ENCODE data around the gene PGBD1. TPM values are rescaled to one million over a fixed set of nuclear protein-coding genes. Genes with fewer than 3 reads are reported as not detected.

The PGBD1 gene
- total RNA-seq, 1 experiment from 2014 or later = 3.6 TPM

GRCh38 chr6:28347119-28347518, 65.7 kb downstream of the PGBD1 start:
- Histone ChIP-seq H3K9me3 (ENCODE audit: insufficient read depth, low read depth) (no peaks in the 10 kb centered on the region), H3K79me2 (ENCODE audit: low read depth) (peaks cover 21% of the 10 kb centered on the region), H3F3A (ENCODE audit: insufficient read depth, low read depth) (0 out of 2 replicates have a peak, but pooled peaks cover 7% of the 10 kb centered on the region), H3K4me2 (no peak overlapping the region), H3K4me3 (no peak overlapping the region), H3K4me1 (replicated peaks; ENCODE audit: insufficient read depth) (peaks cover 17% of the 10 kb centered on the region), H3K27me3 (ENCODE audit: insufficient read depth, low read depth) (peaks cover 11% of the 10 kb centered on the region), H3K27ac (no peak overlapping the region), H2AFZ (no peak overlapping the region), H3K36me3 (ENCODE audit: low read depth) (no peaks in the 10 kb centered on the region), H4K20me1 (ENCODE audit: insufficient read depth) (no peaks in the 10 kb centered on the region), H3K9me2 (ENCODE audit: insufficient read depth) (no peaks in the 10 kb centered on the region)
- BruUV-seq (replicated peaks) = no TSS peak
- CTCF ChIA-PET = no interaction called here
- DNase-seq = no peak
- intact Hi-C loops (cut with micrococcal nuclease; ENCODE audit: unreplicated experiment) = no loop called here
- POLR2A ChIA-PET (ENCODE audit: unreplicated experiment) = interaction anchor here (0.6 kb wide), 1 partner anchor 12 kb away, joined by 3 read pairs; no protein-coding TSS in a partner anchor
- TF ChIP-seq EZH2 (IDR thresholded peaks at IDR 0.05; ENCODE audit: low read depth) (no peak), CTCF (conservative IDR thresholded peaks at IDR 0.05) (no peak)

- Histone ChIP-seq H3K4me2 (peak overlapping the region; percentile 84), H2AFZ (peak overlapping the region; percentile 98), H3K4me1 (replicated peaks; ENCODE audit: insufficient read depth) (peaks cover 23% of the 10 kb centered on the region), H3K9me2 (ENCODE audit: insufficient read depth) (no peaks in the 10 kb centered on the region), H3K79me2 (ENCODE audit: low read depth) (peaks cover 40% of the 10 kb centered on the region), H3K4me3 (peak overlapping the region; percentile 84), H3F3A (ENCODE audit: insufficient read depth, low read depth) (peaks cover 7% of the 10 kb centered on the region; the same call in 1 of the 2 replicates), H4K20me1 (ENCODE audit: insufficient read depth) (no peaks in the 10 kb centered on the region), H3K36me3 (ENCODE audit: low read depth) (no peaks in the 10 kb centered on the region), H3K27me3 (ENCODE audit: insufficient read depth, low read depth) (peaks cover 4% of the 10 kb centered on the region; the same call in 1 of the 2 replicates), H3K9me3 (ENCODE audit: insufficient read depth, low read depth) (no peaks in the 10 kb centered on the region), H3K27ac (no peak overlapping the region)
- BruUV-seq (replicated peaks) = no TSS peak
- POLR2A ChIA-PET (ENCODE audit: unreplicated experiment) = interaction anchor here (0.5 to 0.7 kb wide), 5 partner anchors 167 to 1026 kb away, joined by 3 to 9 read pairs (median 6); no protein-coding TSS in a partner anchor
- intact Hi-C loops (cut with micrococcal nuclease; ENCODE audit: unreplicated experiment) = no loop called here
- CTCF ChIA-PET = no interaction called here
- no peak for DNase-seq
- TF ChIP-seq EZH2 (IDR thresholded peaks at IDR 0.05; ENCODE audit: low read depth) = no peak
These were observed 68.0 kb downstream of the PGBD1 start for GRCh38 chr6:28349344-28349891.

- ChIA-PET CTCF (no interaction called here), POLR2A (ENCODE audit: unreplicated experiment) (interaction anchor here (0.7 kb wide), 4 partner anchors 168 to 1027 kb away, joined by 3 to 9 read pairs (median 6); no protein-coding TSS in a partner anchor)
- DNase-seq = peak; percentile 70 to 74
- intact Hi-C loops (cut with micrococcal nuclease; ENCODE audit: unreplicated experiment) = no loop called here
- Histone ChIP-seq H3F3A (ENCODE audit: insufficient read depth, low read depth) (peaks cover 7% of the 10 kb centered on the region; the same call in 1 of the 2 replicates), H3K4me1 (replicated peaks; ENCODE audit: insufficient read depth) (peaks cover 30% of the 10 kb centered on the region), H3K79me2 (ENCODE audit: low read depth) (peaks cover 40% of the 10 kb centered on the region), H4K20me1 (ENCODE audit: insufficient read depth) (no peaks in the 10 kb centered on the region), H3K36me3 (ENCODE audit: low read depth) (no peaks in the 10 kb centered on the region), H3K9me2 (ENCODE audit: insufficient read depth) (no peaks in the 10 kb centered on the region), H3K4me3 (peak within 1 kb of the TSS; percentile 84), H3K4me2 (peak within 1 kb of the TSS; percentile 84), H3K27ac (0 out of 2 replicates have a peak within 1 kb of the TSS, but pooled peaks have one; percentile 12), H3K9me3 (ENCODE audit: insufficient read depth, low read depth) (no peaks in the 10 kb centered on the region), H2AFZ (peak within 1 kb of the TSS; percentile 98), H3K27me3 (ENCODE audit: insufficient read depth, low read depth) (no peaks in the 10 kb centered on the region)
- TF ChIP-seq CTCF (conservative IDR thresholded peaks at IDR 0.05) (no peak), EZH2 (IDR thresholded peaks at IDR 0.05; ENCODE audit: low read depth) (no peak)
- BruUV-seq (replicated peaks) = TSS peak; percentile 60
These were observed 68.7 kb downstream of the PGBD1 start, which contains the start of gene ZKSCAN3 for GRCh38 chr6:28349892-28350737. Gene ZKSCAN3 (plus strand): TSS chr6:28349947. CDS start chr6:28359587, 9,640 bp downstream.

Data from PC-9 (cell line).